Right lobe of liver (tissue), 6 donors: ENCODE measurements around the gene NOD2. TPM values are rescaled to one million over a fixed set of nuclear protein-coding genes. Genes with fewer than 3 reads are reported as not detected.

Experiments used
- ATAC-seq, 4 donors: fragments of 200-7000 bp; cut with Tn5 transposase; one replicate each; pipeline ENCODE4 v1.9.1; 2020; ENCODE audit warnings: mild to moderate bottlenecking in 4 of 4, moderate library complexity in 4 of 4
- DNase-seq, 3 donors: peaks; one replicate each; pipeline ENCODE4 v3.0.0-alpha.2; 2020
- H3K27ac ChIP-seq, 3 donors: fragments of 200-600 bp; one replicate each; pipeline ENCODE4 v1.8.0; 2022
- H3K27me3 ChIP-seq, 2 donors: fragments of 200-600 bp; one replicate each; pipeline ENCODE4 v1.8.0; 2022
- H3K36me3 ChIP-seq, 4 donors: fragments of 200-600 bp; sonication (generic) in 1 of 4; one replicate each; pipeline versions ENCODE4 v1.5.1 to v1.8.0; 2017 to 2022; ENCODE audit warnings: control low read depth in 1 of 4
- H3K4me1 ChIP-seq, 4 donors: fragments of 200-600 bp; sonication (generic) in 1 of 4; one replicate each; pipeline versions ENCODE4 v1.5.1 to v1.8.0; 2017 to 2022; ENCODE audit warnings: control low read depth in 1 of 4
- H3K4me3 ChIP-seq, 3 donors: fragments of 200-600 bp; one replicate each; pipeline ENCODE4 v1.8.0; 2022
- H3K9me3 ChIP-seq, 4 donors: fragments of 200-600 bp; sonication (generic) in 1 of 4; one replicate each; pipeline versions ENCODE4 v1.5.1 to v1.8.0; 2017 to 2022; ENCODE audit warnings: control low read depth in 1 of 4
- CTCF ChIP-seq, 4 donors: fragments of 200-600 bp in 3 of 4; fragments of 450-650 bp in 1 of 4; IDR thresholded peaks; one replicate each; pipeline versions ENCODE4 v1.5.1 to v1.8.0; 2016 to 2022; ENCODE audit warnings: antibody characterized with exemption in 4 of 4, mild to moderate bottlenecking in 2 of 4
- POLR2A ChIP-seq: fragments of 450-650 bp; IDR thresholded peaks from one replicate; pipeline ENCODE4 v1.6.1; 2017; ENCODE audit warnings: antibody characterized with exemption, mild to moderate bottlenecking
- WGBS: methylation state at CpG from one replicate; pipeline ENCODE4 v1.1.6; 2018; ENCODE audit warnings: low coverage, low lambda C conversion rate; ENCODE audit not compliant: insufficient coverage; ENCODE audit errors: missing lambda C conversion rate; 5-methylcytosine and 5-hydroxymethylcytosine counted together
- intact Hi-C, 2 donors: fragments of 100-400 bp; cut with DNase I; formaldehyde crosslinking; loops; one replicate each; pipeline versions ENCODE4 v1.11.2 to v1.14.1; 2022
- total RNA-seq, 6 experiments: library from RNA; depleted of rRNA in 2 of 6; stranded (reverse); fragments of >200 nt in 2 of 6; fragmentation: NEBNext Ultra II Directional in 3 of 6; extraction: Animal tissue kit (Norgen Biotek cat#: 25700) in 3 of 6; gene quantifications; one replicate each; pipeline versions ENCODE4 v1.1.0 to v1.2.4, GENCODE V29; 2016 to 2023
- donor health status: DM: no; HTN: yes; CAD: no.
- donor health status: DM: no; HTN: no; CAD: no.
- donor health status: DM: no; HTN: no; CAD: no.
- donor health status: DM: no; HTN: yes; CAD: no.
- donor health status: DM: no; HTN: yes; CAD: no.

NOD2 gene
- total RNA-seq, 6 experiments from 2014 or later: 0.74 to 6.0 (median 1.4) TPM

- Histone ChIP-seq H3K4me3 (no peak overlapping the region), H3K9me3 (no peaks in the 10 kb centered on the region), H3K27ac (no peak overlapping the region), H3K4me1 (no peaks in the 10 kb centered on the region), H3K27me3 (no peaks in the 10 kb centered on the region), H3K36me3 (no peaks in the 10 kb centered on the region)
- DNase-seq: no peak
- no peak for ATAC-seq
- no CpG with 5 or more reads among the region's 3 CpGs for WGBS
- TF ChIP-seq POLR2A (no peak), CTCF (IDR thresholded peaks at IDR 0.05) (no peak)
- intact Hi-C loops: no loop called here
These were observed 37.8 kb upstream of the NOD2 start for GRCh38 chr16:50655558-50656055.

- DNase-seq: no peak
- H3K4me3 ChIP-seq: no peak overlapping the region
- peak in 1 of 4 donors; percentile 46 for ATAC-seq
- 63% methylated on average over 3 of the region's 5 CpGs for WGBS
- no peaks in the 10 kb centered on the region for H3K27me3 ChIP-seq
- no peak overlapping the region for H3K27ac ChIP-seq
- no peaks in the 10 kb centered on the region for H3K4me1 ChIP-seq
- no peaks in the 10 kb centered on the region for H3K36me3 ChIP-seq
- H3K9me3 ChIP-seq: no peaks in the 10 kb centered on the region
- intact Hi-C loops: no loop called here
- no peak for TF ChIP-seq CTCF (IDR thresholded peaks at IDR 0.05)
- TF ChIP-seq POLR2A: no peak
These were observed 36.2 kb upstream of the NOD2 start for GRCh38 chr16:50657241-50657640.

GRCh38 chr16:50659806-50660205, 33.6 kb upstream of the NOD2 start:
- intact Hi-C loops: no loop called here
- Histone ChIP-seq H3K36me3 (no peaks in the 10 kb centered on the region), H3K4me1 (peaks cover 0 to under 1% (median 0%) of the 10 kb centered on the region in 4 donors), H3K9me3 (no peaks in the 10 kb centered on the region), H3K4me3 (no peak overlapping the region), H3K27ac (no peak overlapping the region), H3K27me3 (no peaks in the 10 kb centered on the region)
- ATAC-seq (no peak), DNase-seq (no peak)
- TF ChIP-seq CTCF (IDR thresholded peaks at IDR 0.05) (no peak), POLR2A (no peak)
- 79% methylated on average over 4 of the region's 5 CpGs for WGBS

GRCh38 chr16:50662306-50662940, 31.0 kb upstream of the NOD2 start:
- WGBS: 70% methylated on average over 2 of the region's 10 CpGs
- no peaks in the 10 kb centered on the region for H3K36me3 ChIP-seq
- DNase-seq (no peak), ATAC-seq (no peak)
- H3K27me3 ChIP-seq: no peaks in the 10 kb centered on the region
- no peaks in the 10 kb centered on the region for H3K9me3 ChIP-seq
- peaks cover 0 to 5% (median 0%) of the 10 kb centered on the region in 4 donors for H3K4me1 ChIP-seq
- H3K27ac ChIP-seq: no peak overlapping the region
- intact Hi-C loops: no loop called here
- H3K4me3 ChIP-seq: no peak overlapping the region
- TF ChIP-seq POLR2A (no peak), CTCF (IDR thresholded peaks at IDR 0.05) (no peak)
